ENCODE measurements around the gene STK25. TPM values are rescaled to one million over a fixed set of nuclear protein-coding genes. Genes with fewer than 3 reads are reported as not detected.
A peak's percentile ranks its signal among the peaks of the same experiment; 100 is the strongest.

STK25 gene
- total and polyA plus RNA-seq, 8 donors, result 93.8 to 446 (median 144) TPM

DNA sequence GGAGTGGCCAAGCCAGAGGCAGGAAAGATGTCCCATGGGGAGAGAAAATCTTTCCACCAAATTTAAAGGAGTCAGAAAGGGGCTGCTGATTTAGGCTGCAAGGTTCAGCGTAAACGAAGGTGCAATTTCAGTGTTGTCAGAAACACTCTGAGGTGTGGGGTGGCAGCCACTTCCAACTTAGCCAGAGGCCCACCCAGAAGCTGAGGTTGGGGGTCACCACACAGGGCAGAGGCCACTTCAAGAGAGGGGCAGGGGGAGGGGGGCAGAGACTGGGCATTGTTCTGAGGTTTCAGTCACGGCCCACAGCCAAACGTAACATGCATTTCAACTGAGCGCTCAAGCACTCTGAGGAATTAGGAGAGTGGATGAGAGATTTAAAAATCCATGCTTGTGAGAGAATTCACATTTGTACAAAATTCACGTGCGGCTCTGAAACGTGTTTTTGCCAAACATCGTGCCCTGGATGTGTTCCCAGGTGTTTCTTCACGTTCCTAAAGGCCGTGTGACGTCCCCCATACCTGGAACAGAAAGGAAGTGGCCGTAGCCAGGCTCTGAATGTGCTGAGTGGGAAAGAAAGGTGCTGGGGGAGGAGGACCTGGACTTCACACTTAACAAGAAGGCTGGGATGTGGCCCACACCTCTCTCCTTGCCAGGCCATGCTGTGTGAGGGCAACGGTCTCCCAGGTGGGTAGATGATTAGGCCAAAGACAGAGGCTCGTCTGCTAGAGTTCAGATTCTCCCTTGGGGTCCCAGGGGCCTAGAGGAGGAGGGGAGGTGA lies 30.6 kb upstream of the STK25 start:
- H3K27me3 ChIP-seq, result peaks cover 7 to 45% (median 17%) of the 10 kb centered on the region in 3 donors
- no peak overlapping the region for H3K27ac ChIP-seq
- no peak overlapping the region for H3K4me3 ChIP-seq
- H3K36me3 ChIP-seq, result no peaks in the 10 kb centered on the region
- DNase-seq, result no peak
- no peak for TF ChIP-seq POLR2AphosphoS5 (IDR thresholded peaks at IDR 0.05)
- TF ChIP-seq POLR2A (IDR thresholded peaks at IDR 0.05), result no peak
- TF ChIP-seq EP300 (IDR thresholded peaks at IDR 0.05), result no peak
- TF ChIP-seq, protein P1, sequence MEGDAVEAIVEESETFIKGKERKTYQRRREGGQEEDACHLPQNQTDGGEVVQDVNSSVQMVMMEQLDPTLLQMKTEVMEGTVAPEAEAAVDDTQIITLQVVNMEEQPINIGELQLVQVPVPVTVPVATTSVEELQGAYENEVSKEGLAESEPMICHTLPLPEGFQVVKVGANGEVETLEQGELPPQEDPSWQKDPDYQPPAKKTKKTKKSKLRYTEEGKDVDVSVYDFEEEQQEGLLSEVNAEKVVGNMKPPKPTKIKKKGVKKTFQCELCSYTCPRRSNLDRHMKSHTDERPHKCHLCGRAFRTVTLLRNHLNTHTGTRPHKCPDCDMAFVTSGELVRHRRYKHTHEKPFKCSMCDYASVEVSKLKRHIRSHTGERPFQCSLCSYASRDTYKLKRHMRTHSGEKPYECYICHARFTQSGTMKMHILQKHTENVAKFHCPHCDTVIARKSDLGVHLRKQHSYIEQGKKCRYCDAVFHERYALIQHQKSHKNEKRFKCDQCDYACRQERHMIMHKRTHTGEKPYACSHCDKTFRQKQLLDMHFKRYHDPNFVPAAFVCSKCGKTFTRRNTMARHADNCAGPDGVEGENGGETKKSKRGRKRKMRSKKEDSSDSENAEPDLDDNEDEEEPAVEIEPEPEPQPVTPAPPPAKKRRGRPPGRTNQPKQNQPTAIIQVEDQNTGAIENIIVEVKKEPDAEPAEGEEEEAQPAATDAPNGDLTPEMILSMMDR (IDR thresholded peaks at IDR 0.05), result no peak
- intact Hi-C loops (cut with DNase I; ENCODE audit: low total_unique reads), result no loop called here
- no peaks in the 10 kb centered on the region for H3K9me3 ChIP-seq
- WGBS, 5 donors, result 86 to 91% (median 90%) methylated on average over 15 of the region's 15 CpGs
- H3K4me1 ChIP-seq, result peaks cover 15 to 22% (median 19%) of the 10 kb centered on the region in 4 donors

DNA sequence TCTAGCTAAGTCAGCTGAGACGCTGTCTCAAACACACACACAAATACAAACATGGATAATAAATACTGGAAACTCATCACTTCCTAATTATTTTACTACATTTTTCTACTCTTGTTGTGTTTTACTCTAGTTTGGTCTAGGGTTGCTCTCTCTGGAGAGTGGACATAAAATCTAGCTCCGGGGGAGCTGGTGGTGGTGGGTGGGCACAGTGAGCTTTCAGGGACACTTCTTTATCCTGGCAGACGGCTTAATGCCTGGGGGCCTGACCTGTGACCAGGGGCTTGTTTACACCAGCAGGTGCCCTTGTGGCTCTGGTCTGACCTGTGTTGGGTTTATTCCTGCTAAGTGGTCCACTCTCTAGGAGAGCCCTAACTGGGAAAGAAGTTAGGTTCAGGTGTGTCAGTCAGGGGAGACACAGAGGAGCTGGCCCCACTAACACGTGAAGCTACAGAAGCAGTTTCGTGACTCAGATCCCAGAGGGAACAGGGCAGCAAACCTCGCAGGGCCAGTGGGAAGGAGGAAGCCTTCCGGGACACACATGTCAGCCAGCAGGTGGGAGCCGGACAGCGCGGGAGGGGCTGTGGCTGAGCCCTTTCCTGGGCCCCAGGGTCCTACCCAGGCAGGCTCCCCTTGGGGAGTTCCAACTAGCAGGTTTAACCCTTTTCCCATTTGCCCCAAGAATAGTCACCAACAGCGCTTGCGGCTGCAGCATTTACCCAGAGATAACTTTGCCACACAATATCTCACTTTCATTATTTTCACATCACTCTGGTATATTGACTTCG lies 27.7 kb upstream of the STK25 start:
- H3K9me3 ChIP-seq, result no peaks in the 10 kb centered on the region

GRCh38 chr2:241534701-241535375 lies 26.5 kb upstream of the STK25 start:
- H3K4me3 ChIP-seq, result no peak overlapping the region
- TF ChIP-seq, protein P1 (IDR thresholded peaks at IDR 0.05), result no peak
- TF ChIP-seq EP300 (IDR thresholded peaks at IDR 0.05) (no peak), POLR2AphosphoS5 (IDR thresholded peaks at IDR 0.05) (no peak), POLR2A (IDR thresholded peaks at IDR 0.05) (no peak)
- no peaks in the 10 kb centered on the region for H3K36me3 ChIP-seq
- DNase-seq, result no peak
- intact Hi-C loops (cut with DNase I; ENCODE audit: low total_unique reads), result no loop called here
- WGBS, 5 donors, result 79 to 88% (median 84%) methylated on average over 13 to 17 of the region's 17 CpGs
- H3K4me1 ChIP-seq, result no peaks in the 10 kb centered on the region
- no peak overlapping the region for H3K27ac ChIP-seq
- no peaks in the 10 kb centered on the region for H3K9me3 ChIP-seq
- H3K27me3 ChIP-seq, result peaks cover 0 to 12% (median 0%) of the 10 kb centered on the region in 3 donors

More for the DNA sequence above, 27.7 kb upstream of the STK25 start:
- no peaks in the 10 kb centered on the region for H3K36me3 ChIP-seq
- WGBS, 5 donors, result 35 to 51% (median 42%) methylated on average over 13 of the region's 13 CpGs
- intact Hi-C loops (cut with DNase I; ENCODE audit: low total_unique reads), result no loop called here
- H3K27ac ChIP-seq, result no peak overlapping the region
- H3K4me1 ChIP-seq, result peaks cover 8 to 12% (median 8%) of the 10 kb centered on the region in 4 donors
- no peak overlapping the region for H3K4me3 ChIP-seq
- peaks cover 0 to 24% (median 6%) of the 10 kb centered on the region in 3 donors for H3K27me3 ChIP-seq
- TF ChIP-seq EP300 (IDR thresholded peaks at IDR 0.05), result no peak
- TF ChIP-seq POLR2AphosphoS5 (IDR thresholded peaks at IDR 0.05), result no peak
- TF ChIP-seq, protein P1 (IDR thresholded peaks at IDR 0.05), result no peak
- no peak for TF ChIP-seq POLR2A (IDR thresholded peaks at IDR 0.05)
- DNase-seq, result peak in 1 of 2 donors; percentile 66

DNA sequence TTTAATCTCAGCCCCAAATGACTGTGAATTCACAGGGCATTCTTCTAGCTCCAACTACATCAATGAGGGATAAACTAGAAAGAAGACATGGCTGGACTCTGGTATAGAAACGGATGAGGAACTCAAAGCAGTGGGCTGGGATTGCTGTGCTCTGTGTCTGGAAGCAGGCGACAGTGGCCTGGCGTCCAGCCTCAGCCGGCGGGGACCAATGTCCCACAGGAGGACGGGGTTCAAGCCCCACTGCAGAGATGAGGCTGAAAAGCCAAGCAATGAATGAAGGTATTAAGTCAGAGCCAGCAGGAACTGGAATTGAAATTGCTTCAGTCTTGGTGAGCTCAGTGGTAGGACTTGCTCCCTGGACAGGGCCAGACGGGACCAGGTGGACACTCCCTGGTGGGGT lies 25.9 kb upstream of the STK25 start:
- DNase-seq, result no peak
- no peaks in the 10 kb centered on the region for H3K4me1 ChIP-seq
- no peak overlapping the region for H3K4me3 ChIP-seq
- no peak for TF ChIP-seq POLR2AphosphoS5 (IDR thresholded peaks at IDR 0.05)
- H3K9me3 ChIP-seq, result no peaks in the 10 kb centered on the region
- 83 to 88% (median 85%) methylated on average over 7 of the region's 7 CpGs for WGBS, 5 donors
- intact Hi-C loops (cut with DNase I; ENCODE audit: low total_unique reads), result no loop called here
- no peaks in the 10 kb centered on the region for H3K36me3 ChIP-seq
- H3K27me3 ChIP-seq, result peaks cover 0 to 6% (median 0%) of the 10 kb centered on the region in 3 donors
- no peak overlapping the region for H3K27ac ChIP-seq

All from stomach (tissue), 9 donors.